Colonic mucosa (tissue), 4 donors: ENCODE data around the gene PLEKHN1. TPM values are rescaled to one million over a fixed set of nuclear protein-coding genes. Genes with fewer than 3 reads are reported as not detected.

Source experiments
- DNase-seq: peaks from one replicate; pipeline ENCODE4 v3.0.0-alpha.2; 2020
- H3K27ac ChIP-seq: fragments of 200-600 bp; one replicate; pipeline ENCODE4 v1.8.0; 2021
- H3K27me3 ChIP-seq: fragments of 200-600 bp; one replicate; pipeline ENCODE4 v1.8.0; 2021
- H3K36me3 ChIP-seq: fragments of 200-600 bp; one replicate; pipeline ENCODE4 v1.8.0; 2021
- H3K4me1 ChIP-seq: fragments of 200-600 bp; one replicate; pipeline ENCODE4 v1.8.0; 2021; ENCODE audit warnings: mild to moderate bottlenecking
- H3K4me3 ChIP-seq: fragments of 200-600 bp; one replicate; pipeline ENCODE4 v1.8.0; 2021
- H3K9ac ChIP-seq, 2 donors: one replicate each; pipeline ENCODE4 v1.7.0; 2013; ENCODE audit warnings: control low read depth in 2 of 2, low read depth in 2 of 2, low read length in 2 of 2
- H3K9me3 ChIP-seq: fragments of 200-600 bp; one replicate; pipeline ENCODE4 v1.8.0; 2021
- CTCF ChIP-seq: fragments of 200-600 bp; IDR thresholded peaks from one replicate; pipeline ENCODE4 v1.8.0; 2022; ENCODE audit warnings: antibody characterized with exemption, mild to moderate bottlenecking
- intact Hi-C: fragments of 100-400 bp; cut with DNase I; formaldehyde crosslinking; loops from one replicate; pipeline ENCODE4 v1.14.1; 2022
- total RNA-seq, 2 donors: library from RNA; stranded (reverse); fragmentation: NEBNext Ultra II Directional in 1 of 2; extraction: Animal tissue kit (Norgen Biotek cat#: 25700) in 1 of 2; gene quantifications; one replicate each; pipeline ENCODE4 v1.2.1, GENCODE V29; 2021
- donor health status: healthy.
- donor health status: DM: no; HTN: no; CAD: no.
- donor health status: DM: no; HTN: no; CAD: no.

Gene PLEKHN1
- total RNA-seq, 2 donors from 2014 or later = 0.61 to 0.64 TPM

- no peak for DNase-seq
- peaks cover 75% of the 10 kb centered on the region for H3K27me3 ChIP-seq
- peaks cover 14% of the 10 kb centered on the region for H3K4me1 ChIP-seq
- intact Hi-C loops = no loop called here
- no peak overlapping the region for H3K4me3 ChIP-seq
- no peaks in the 10 kb centered on the region for H3K36me3 ChIP-seq
- TF ChIP-seq CTCF = no peak
- H3K9ac ChIP-seq = no peak overlapping the region
- H3K9me3 ChIP-seq = no peaks in the 10 kb centered on the region
- H3K27ac ChIP-seq = no peak overlapping the region
These were observed 28.8 kb upstream of the PLEKHN1 start for GRCh38 chr1:937521-937920.

GRCh38 chr1:938088-938683 lies 28.1 kb upstream of the PLEKHN1 start:
- H3K4me1 ChIP-seq = peaks cover 14% of the 10 kb centered on the region
- H3K27ac ChIP-seq = no peak overlapping the region
- H3K4me3 ChIP-seq = no peak overlapping the region
- intact Hi-C loops = loop anchor here (2.0 kb wide), 1 partner anchor 33 kb away; no protein-coding TSS in a partner anchor
- peak; percentile 36 for TF ChIP-seq CTCF
- H3K9ac ChIP-seq = no peak overlapping the region
- H3K27me3 ChIP-seq = peaks cover 74% of the 10 kb centered on the region
- no peaks in the 10 kb centered on the region for H3K9me3 ChIP-seq
- DNase-seq = peak; percentile 56
- no peaks in the 10 kb centered on the region for H3K36me3 ChIP-seq

GRCh38 chr1:938711-939489 lies 27.4 kb upstream of the PLEKHN1 start:
- no peaks in the 10 kb centered on the region for H3K36me3 ChIP-seq
- no peak for TF ChIP-seq CTCF
- DNase-seq = no peak
- peaks cover 70% of the 10 kb centered on the region for H3K27me3 ChIP-seq
- H3K4me1 ChIP-seq = peaks cover 14% of the 10 kb centered on the region
- H3K4me3 ChIP-seq = no peak overlapping the region
- H3K27ac ChIP-seq = no peak overlapping the region
- H3K9ac ChIP-seq = no peak overlapping the region
- intact Hi-C loops = loop anchor here (2.0 kb wide), 1 partner anchor 34 kb away; no protein-coding TSS in a partner anchor
- no peaks in the 10 kb centered on the region for H3K9me3 ChIP-seq

- Histone ChIP-seq H3K9me3 (no peaks in the 10 kb centered on the region), H3K9ac (peak overlapping the region in 1 of 2 donors; percentile 50), H3K27ac (no peak overlapping the region), H3K27me3 (peaks cover 70% of the 10 kb centered on the region), H3K4me1 (peaks cover 14% of the 10 kb centered on the region), H3K36me3 (no peaks in the 10 kb centered on the region), H3K4me3 (no peak overlapping the region)
- no peak for TF ChIP-seq CTCF
- intact Hi-C loops = loop anchor here (2.0 kb wide), 1 partner anchor 35 kb away; no protein-coding TSS in a partner anchor
- DNase-seq = no peak
These were observed 26.7 kb upstream of the PLEKHN1 start for GRCh38 chr1:939511-940106.

- peaks cover 14% of the 10 kb centered on the region for H3K4me1 ChIP-seq
- H3K4me3 ChIP-seq = peak overlapping the region; percentile 12
- intact Hi-C loops = no loop called here
- peak overlapping the region in 1 of 2 donors; percentile 64 for H3K9ac ChIP-seq
- DNase-seq = peak; percentile 59
- no peaks in the 10 kb centered on the region for H3K36me3 ChIP-seq
- no peak for TF ChIP-seq CTCF
- peak overlapping the region; percentile 65 for H3K27ac ChIP-seq
- H3K9me3 ChIP-seq = no peaks in the 10 kb centered on the region
- H3K27me3 ChIP-seq = peaks cover 64% of the 10 kb centered on the region
These were observed 25.9 kb upstream of the PLEKHN1 start for GRCh38 chr1:940107-941014.
